ENCODE results near the gene SOCS3.

The SOCS3 gene

GRCh38 chr17:78325076-78325687 lies 34.7 kb downstream of the SOCS3 start:
- FAIRE-seq (no peak), DNase-seq (ENCODE audit: insufficient read length, low spot score) (no peak)
- TF ChIP-seq POLR2A (IDR thresholded peaks at IDR 0.05; ENCODE audit: low read depth, low read length) = no peak
- TF ChIP-seq PAX5 (IDR thresholded peaks at IDR 0.05; ENCODE audit: insufficient read depth, low read length, severe bottlenecking) = no peak
- no peak for TF ChIP-seq TAF1 (IDR thresholded peaks at IDR 0.05; ENCODE audit: low read depth, low read length)

- peak; percentile 5 for FAIRE-seq
- TF ChIP-seq POLR2AphosphoS5 (IDR thresholded peaks at IDR 0.05; ENCODE audit: low read depth, low read length) = no peak
- peak; percentile 59 for TF ChIP-seq SPI1 (IDR thresholded peaks at IDR 0.05; ENCODE audit: low read depth, low read length)
- DNase-seq (ENCODE audit: insufficient read length, low spot score) = no peak
Measured at GRCh38 chr17:78324391-78325075, 35.3 kb downstream of the SOCS3 start.

DNA sequence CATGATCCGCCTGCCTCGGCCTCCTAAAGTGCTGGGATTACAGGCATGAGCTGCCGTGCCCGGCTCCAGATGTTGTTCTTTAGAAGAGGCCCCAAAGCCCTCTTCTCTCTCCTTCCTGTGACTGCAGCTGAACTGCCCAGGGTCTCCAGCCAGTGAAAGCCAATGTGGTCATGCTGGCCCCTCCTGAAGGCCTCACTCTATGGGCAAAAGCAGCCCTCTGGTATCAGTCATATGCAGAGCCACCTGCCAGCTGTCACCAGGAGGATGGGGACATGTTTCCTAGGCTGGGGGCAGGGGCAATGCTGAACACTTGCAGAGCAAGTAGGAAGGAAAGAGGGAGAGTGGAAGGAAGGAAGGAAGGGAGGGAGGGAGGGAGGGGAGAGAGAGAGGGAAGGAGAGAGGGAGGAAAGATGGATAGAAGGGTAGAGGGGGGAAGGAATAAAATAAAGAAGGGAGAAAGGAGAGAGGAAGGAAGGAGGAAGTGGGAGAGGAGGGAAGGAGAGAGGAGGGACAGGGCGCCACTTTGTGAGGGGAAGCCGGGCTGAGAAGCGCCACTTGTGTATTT lies 36.0 kb downstream of the SOCS3 start:
- no peak for TF ChIP-seq POLR2AphosphoS5 (IDR thresholded peaks at IDR 0.05; ENCODE audit: low read depth, low read length)
- TF ChIP-seq TAF1 (IDR thresholded peaks at IDR 0.05; ENCODE audit: low read depth, low read length) = no peak
- TF ChIP-seq POU2F2 (IDR thresholded peaks at IDR 0.05; ENCODE audit: low read depth, low read length) = no peak
- TF ChIP-seq PAX5 (IDR thresholded peaks at IDR 0.05; ENCODE audit: insufficient read depth, low read length, severe bottlenecking) = no peak
- TF ChIP-seq SPI1 (IDR thresholded peaks at IDR 0.05; ENCODE audit: low read depth, low read length) = no peak
- no peak for TF ChIP-seq POLR2A (IDR thresholded peaks at IDR 0.05; ENCODE audit: low read depth, low read length)
- FAIRE-seq = no peak
- DNase-seq (ENCODE audit: insufficient read length, low spot score) = no peak

DNA sequence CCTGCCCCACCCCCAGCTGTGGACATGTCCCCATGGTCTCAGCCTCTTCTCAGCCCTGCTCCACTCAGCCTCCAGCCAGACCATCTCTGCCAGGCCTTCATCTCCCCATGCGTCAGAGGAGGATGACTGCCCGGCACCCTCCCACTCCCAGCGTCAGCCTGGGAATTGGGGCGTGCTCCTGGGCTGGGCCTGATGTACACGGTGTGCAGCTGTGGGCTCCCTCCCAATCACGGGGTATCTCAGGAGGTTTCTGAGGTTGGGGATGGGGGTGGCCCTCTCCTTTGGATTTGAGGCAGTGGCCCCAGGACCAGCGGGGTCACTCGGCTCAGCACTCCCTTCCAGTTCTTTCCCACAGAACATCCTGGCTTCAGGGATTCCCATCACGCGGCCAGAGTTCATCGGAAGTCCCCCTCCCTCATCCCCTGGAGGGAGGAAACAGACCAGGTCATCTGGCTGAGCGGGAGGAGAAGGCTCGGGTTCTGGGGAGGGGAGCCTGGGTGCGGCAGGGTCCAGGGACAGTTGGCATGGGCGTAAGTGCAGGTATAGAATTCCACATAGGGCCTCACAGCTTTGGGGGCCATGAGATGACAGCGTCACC lies 36.9 kb downstream of the SOCS3 start:
- DNase-seq (ENCODE audit: insufficient read length, low spot score) (no peak), FAIRE-seq (no peak)
- no peak for TF ChIP-seq SPI1 (IDR thresholded peaks at IDR 0.05; ENCODE audit: low read depth, low read length)
- TF ChIP-seq POLR2A (IDR thresholded peaks at IDR 0.05; ENCODE audit: low read depth, low read length) = no peak
- no peak for TF ChIP-seq PAX5 (IDR thresholded peaks at IDR 0.05; ENCODE audit: insufficient read depth, low read length, severe bottlenecking)
- TF ChIP-seq POU2F2 (IDR thresholded peaks at IDR 0.05; ENCODE audit: low read depth, low read length) = no peak
- no peak for TF ChIP-seq POLR2AphosphoS5 (IDR thresholded peaks at IDR 0.05; ENCODE audit: low read depth, low read length)
- no peak for TF ChIP-seq TAF1 (IDR thresholded peaks at IDR 0.05; ENCODE audit: low read depth, low read length)

DNA sequence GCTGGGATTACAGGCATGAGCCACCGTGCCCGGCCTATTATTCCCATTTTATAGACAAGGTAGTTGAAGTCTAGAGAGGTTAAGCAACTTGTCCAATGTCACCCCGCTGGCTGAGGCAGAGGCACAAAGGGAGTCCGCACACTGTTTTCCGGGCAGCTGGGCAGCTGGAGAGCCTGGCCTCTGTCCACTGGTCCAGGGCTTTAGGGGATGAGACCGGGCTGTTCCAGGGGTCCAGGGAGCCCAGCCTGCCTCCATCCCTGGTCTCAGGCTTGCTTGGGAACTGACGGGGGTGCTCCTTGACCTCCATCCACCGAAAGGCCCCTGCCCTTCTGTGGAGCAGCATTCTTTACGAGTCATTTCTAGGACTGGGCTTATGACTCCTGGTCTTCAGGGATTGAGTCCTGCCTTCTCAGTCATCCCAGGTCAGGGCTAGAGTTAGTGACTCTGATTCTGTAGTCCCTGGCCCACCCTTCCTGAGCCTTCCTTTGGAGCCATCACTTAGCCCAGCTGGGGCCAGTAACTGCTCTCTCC lies 37.5 kb downstream of the SOCS3 start:
- DNase-seq (ENCODE audit: insufficient read length, low spot score) = no peak
- no peak for FAIRE-seq
- no peak for TF ChIP-seq POU2F2 (IDR thresholded peaks at IDR 0.05; ENCODE audit: low read depth, low read length)
- TF ChIP-seq POLR2A (IDR thresholded peaks at IDR 0.05; ENCODE audit: low read depth, low read length) = no peak

DNA sequence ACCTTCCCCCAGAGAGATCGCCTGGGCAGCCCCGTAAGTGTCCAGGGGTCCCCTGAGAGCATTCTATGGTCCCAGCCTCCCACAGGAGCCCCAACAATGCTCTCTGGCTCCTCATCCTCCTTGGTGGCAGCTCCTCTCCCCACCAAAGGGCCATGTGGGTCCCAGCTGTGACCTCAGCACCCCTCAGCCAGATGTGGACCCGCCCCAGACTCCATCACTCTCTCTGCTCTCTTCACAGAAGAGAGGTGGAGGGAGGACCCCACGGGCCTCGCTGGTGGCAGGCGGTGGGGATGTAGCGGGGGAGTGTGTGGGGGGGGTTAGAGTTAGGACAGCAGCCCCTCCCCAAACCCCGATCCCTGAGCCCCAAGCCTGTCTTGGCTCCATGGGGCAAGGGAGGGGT lies 41.0 kb downstream of the SOCS3 start:
- no peak for FAIRE-seq
- DNase-seq (ENCODE audit: insufficient read length, low spot score) = no peak
- no peak for TF ChIP-seq PAX5 (IDR thresholded peaks at IDR 0.05; ENCODE audit: insufficient read depth, low read length, severe bottlenecking)
- no peak for TF ChIP-seq SPI1 (IDR thresholded peaks at IDR 0.05; ENCODE audit: low read depth, low read length)
- no peak for TF ChIP-seq POLR2AphosphoS5 (IDR thresholded peaks at IDR 0.05; ENCODE audit: low read depth, low read length)

DNA sequence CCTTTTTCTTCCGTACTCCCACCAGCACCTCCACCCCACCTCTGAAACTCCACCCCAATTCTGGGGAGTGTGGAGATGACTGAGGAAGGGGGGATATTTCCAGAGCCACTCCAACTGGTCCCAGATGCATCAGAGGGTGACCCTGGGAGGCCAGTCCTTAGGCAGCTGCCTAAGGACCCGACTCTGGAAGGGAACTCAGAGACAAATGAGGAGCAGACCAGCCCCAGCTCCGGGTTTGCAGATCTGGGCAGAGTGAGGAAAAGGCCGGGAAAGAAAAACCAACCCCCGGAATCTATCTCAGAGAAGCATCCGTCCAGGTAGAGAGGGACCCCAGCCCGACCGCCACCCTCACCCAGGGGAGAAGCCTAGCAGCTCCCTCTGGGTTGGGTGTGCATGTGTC lies 41.5 kb downstream of the SOCS3 start:
- no peak for DNase-seq (ENCODE audit: insufficient read length, low spot score)
- TF ChIP-seq POU2F2 (IDR thresholded peaks at IDR 0.05; ENCODE audit: low read depth, low read length) = no peak
- no peak for TF ChIP-seq TAF1 (IDR thresholded peaks at IDR 0.05; ENCODE audit: low read depth, low read length)
- TF ChIP-seq SPI1 (IDR thresholded peaks at IDR 0.05; ENCODE audit: low read depth, low read length) = no peak
- TF ChIP-seq POLR2AphosphoS5 (IDR thresholded peaks at IDR 0.05; ENCODE audit: low read depth, low read length) = no peak
- TF ChIP-seq POLR2A (IDR thresholded peaks at IDR 0.05; ENCODE audit: low read depth, low read length) = no peak
- TF ChIP-seq PAX5 (IDR thresholded peaks at IDR 0.05; ENCODE audit: insufficient read depth, low read length, severe bottlenecking) = no peak
- FAIRE-seq = no peak

DNA sequence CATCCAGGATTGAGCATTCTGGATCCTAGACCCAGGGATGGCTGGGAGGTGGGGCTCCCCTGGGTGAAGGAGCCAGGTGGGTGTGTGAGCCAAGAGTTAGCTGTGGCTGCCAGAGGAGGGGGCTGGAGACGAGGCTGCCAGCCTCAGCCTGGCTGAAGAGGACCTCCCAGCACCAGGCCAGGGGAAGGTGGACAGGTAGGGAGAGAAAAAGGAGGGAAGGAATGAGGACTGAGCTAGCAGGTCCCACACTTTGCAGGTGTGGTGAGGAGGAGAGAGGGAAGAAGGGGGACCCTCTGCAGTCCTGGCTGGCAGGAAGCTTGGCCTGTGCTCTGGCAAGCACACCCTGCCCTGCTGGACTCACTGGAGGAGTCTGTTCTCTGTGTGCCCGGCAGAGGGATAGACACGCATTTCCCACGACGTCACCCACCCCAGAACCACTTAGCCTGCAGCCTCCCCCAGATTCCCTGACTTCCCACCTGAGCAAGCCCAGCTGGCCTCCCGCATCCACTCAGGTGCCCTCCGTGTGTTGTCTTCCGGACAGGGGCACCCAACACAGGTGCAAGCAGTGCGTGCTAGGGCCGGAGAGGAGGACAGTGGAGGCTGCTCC lies 42.0 kb downstream of the SOCS3 start:
- no peak for TF ChIP-seq SPI1 (IDR thresholded peaks at IDR 0.05; ENCODE audit: low read depth, low read length)
- no peak for TF ChIP-seq POLR2A (IDR thresholded peaks at IDR 0.05; ENCODE audit: low read depth, low read length)
- no peak for TF ChIP-seq POU2F2 (IDR thresholded peaks at IDR 0.05; ENCODE audit: low read depth, low read length)
- no peak for TF ChIP-seq PAX5 (IDR thresholded peaks at IDR 0.05; ENCODE audit: insufficient read depth, low read length, severe bottlenecking)
- no peak for TF ChIP-seq POLR2AphosphoS5 (IDR thresholded peaks at IDR 0.05; ENCODE audit: low read depth, low read length)
- no peak for TF ChIP-seq TAF1 (IDR thresholded peaks at IDR 0.05; ENCODE audit: low read depth, low read length)
- DNase-seq (ENCODE audit: insufficient read length, low spot score) = no peak
- FAIRE-seq = no peak

DNA sequence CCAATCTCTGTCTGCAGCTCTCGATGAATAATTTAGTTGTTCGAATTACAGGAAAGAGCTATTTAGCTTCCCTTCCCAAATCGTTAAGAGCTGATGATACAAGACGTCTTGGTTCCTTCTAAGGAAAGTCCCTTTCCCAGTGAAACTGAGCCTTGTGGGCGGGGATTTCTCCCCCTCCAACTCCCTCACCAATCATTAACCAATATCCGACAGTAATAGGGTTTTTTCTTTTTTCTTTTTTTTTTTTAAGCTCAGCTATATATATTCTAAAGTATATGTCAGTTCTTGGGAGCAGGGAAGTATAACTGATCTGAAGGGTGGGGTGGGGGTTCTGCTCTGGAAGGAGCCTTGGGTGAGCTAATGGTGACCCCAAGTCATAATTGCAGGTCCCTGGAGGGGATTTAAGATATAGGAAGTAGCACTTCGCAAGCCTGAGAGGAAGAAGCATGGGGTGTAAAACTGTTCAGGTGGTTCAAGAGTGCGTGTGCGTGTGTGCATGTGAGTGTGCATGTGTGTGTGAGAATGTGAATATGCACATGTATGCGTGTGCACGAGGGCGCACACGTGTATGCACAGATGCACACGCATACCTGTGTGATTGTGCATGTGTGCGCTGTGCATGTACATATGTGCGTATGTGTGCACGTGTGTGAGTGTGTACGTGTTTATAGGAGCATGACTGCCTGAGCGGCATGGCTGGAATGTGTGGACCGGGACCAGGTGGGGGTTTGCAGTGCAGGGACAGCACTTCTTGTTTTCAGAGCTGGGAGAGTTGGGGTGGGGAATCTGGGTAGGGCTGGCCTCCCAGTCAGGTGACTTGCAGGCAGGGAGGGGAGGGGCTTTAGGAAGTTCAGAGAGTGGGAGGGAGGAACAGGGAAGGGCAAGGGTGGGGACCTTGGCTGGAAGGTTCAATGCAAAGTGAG lies 42.7 kb downstream of the SOCS3 start:
- FAIRE-seq (peak; percentile 86), DNase-seq (ENCODE audit: insufficient read length, low spot score) (no peak)
- TF ChIP-seq POLR2AphosphoS5 (IDR thresholded peaks at IDR 0.05; ENCODE audit: low read depth, low read length) (no peak), TAF1 (IDR thresholded peaks at IDR 0.05; ENCODE audit: low read depth, low read length) (no peak), PAX5 (IDR thresholded peaks at IDR 0.05; ENCODE audit: insufficient read depth, low read length, severe bottlenecking) (no peak), SPI1 (IDR thresholded peaks at IDR 0.05; ENCODE audit: low read depth, low read length) (peak; percentile 18; the same call in 1 of the 2 replicates)

All from GM12891 (cell line).